Activated CD4-positive, CD25-positive, alpha-beta regulatory T cell treated with anti-CD3 and anti-CD28 coated beads, Interleukin-2, amount 50 U/mL, for 24 hours (primary cell): ENCODE results near the gene FKBP5.
"Not testable (repeated sequence)": the region's sequence is repeated elsewhere in the genome, so short reads cannot be mapped to it uniquely, and the experiment has no call there.

Source experiments
- ATAC-seq, 2 donors: fragments of 150-1000 bp; cut with Tn5 transposase; one replicate each; pipeline ENCODE4 v1.10.0; 2021; ENCODE audit warnings: mild to moderate bottlenecking in 1 of 2, moderate library complexity in 1 of 2

Gene FKBP5

DNA sequence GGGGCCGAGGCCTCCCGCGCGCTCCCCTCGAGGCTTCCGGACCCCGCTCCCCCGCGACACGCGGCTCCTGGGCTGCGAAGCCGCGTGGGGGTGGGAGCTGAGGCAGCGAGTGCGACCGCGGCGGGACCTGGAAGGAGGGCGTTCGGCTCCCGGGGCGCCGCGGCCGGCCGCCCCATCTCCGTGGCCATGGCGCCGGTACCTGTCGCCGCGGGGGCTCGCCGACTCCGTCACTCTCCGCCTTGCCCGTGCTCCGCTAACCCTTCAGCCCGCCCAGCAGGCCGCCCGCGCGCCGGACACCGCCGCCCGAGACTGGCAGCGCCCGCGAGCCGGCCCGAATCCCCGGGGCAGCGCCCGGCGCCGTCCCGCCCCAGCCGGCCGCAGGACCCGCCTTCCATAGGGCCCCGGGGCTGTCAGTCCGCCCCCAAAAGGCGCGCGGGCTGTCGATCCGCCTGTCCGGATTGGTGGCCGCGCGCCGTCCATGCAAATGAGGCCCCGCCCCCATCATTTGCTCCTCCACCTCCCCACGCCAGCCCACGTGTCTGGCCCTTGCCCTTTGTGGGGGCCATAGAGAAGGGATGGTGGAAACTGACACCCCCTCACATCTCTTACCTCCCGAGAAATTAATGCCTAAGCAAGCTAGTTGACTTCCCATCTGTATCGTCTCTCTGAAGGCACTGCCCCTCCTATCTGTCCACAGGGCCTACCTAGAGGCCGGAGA lies at the start of gene FKBP5:
Gene FKBP5 (minus strand): TSS at position 311 of the 718 bp plus-strand sequence. CDS start 46,091 bp downstream, outside the sequence.
- peak; percentile 93 to 94 for ATAC-seq

DNA sequence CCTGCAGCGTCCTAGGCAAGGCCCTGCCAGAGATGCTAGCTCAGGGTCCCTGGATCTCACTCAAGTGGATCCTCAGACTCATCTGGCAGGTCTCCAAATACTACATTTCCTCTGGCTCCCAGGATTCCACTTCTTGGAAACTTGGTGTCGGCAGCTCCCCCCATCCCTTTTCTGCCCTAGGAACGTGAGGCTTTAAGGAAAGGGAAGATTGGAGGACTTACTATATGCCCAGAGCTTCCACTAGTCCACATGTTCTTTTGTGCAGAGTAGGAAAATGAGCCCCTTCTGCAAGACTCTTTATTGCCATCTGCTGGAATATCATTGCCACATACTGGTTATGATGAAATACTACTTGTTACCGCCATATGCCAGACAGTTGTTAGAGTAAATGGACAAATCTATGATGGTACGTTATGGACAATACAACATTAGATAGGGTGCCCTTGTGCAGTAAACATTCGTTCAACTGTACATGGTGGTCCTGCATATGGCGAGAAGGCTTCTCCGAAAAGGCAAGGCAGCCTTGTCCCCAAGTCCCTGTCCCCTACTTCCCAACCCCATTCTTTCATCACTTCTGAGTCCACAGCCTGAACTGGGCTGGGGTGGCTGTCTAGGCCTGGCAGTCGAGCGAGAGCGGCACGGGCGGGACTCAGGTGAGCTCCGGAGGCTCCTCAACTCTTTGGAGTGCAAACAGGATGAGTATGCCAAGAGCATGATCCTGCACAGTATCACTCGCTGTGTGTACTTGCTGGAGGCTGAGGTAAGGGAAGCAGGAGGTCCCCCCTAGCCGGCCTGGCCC lies 48.9 kb upstream of the FKBP5 start:
- peak; percentile 55 to 64 for ATAC-seq

DNA sequence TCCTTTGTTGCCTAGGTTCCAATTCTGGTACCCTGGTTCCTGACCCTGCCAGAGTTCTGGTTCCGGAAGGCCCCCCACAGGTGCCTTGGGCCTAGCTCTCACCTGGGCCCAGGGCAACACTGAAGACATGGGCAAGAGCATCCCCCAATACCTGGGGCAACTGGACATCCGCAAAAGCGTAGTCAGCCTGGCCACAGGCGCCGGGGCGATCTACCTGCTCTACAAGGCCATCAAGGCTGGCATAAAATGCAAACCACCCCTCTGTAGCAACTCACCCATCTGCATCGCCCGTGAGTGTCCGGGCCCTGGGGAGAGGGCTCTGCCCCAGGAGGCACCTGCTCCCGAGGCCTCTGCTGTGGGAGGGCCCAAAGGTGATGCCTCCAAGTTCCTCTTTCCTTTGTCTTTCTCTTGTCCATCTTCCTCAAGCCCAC lies 48.3 kb upstream of the FKBP5 start, which contains the start of gene ARMC12:
Gene ARMC12 (plus strand): TSS at position 51 of the 431 bp plus-strand sequence. CDS start 77 bp downstream, at position 128.
- no peak for ATAC-seq

DNA sequence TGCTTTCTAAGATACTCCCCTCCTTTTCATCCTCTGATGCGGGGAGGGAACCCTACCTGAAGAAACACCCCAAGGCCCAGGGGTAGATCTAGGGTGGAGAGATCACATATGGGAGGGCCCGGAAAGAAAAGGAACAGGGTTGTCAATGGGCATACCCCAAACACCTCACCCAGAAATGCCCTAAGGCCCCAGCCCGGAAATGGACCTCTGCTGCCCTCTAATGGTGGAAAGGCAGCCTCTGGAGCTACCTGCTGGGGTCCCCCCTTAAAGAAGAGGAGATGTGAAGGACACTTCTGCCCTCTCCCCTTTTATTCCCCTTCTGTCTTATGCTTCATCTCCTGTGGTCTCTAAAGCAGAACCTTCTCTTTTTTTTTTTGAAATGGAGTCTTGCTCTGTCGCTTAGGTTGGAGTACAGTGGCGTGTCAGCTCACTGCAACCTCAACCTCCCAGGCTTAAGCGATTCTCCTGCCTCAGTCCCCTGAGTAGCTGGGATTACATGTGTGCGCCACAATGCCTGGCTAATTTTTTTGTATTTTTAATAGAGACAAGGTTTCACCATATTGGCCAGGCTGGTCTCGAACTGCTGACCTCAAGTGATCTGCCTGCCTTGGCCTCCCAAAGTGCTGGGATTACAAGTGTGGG lies 47.7 kb upstream of the FKBP5 start:
- ATAC-seq, result peak; percentile 52 to 55

DNA sequence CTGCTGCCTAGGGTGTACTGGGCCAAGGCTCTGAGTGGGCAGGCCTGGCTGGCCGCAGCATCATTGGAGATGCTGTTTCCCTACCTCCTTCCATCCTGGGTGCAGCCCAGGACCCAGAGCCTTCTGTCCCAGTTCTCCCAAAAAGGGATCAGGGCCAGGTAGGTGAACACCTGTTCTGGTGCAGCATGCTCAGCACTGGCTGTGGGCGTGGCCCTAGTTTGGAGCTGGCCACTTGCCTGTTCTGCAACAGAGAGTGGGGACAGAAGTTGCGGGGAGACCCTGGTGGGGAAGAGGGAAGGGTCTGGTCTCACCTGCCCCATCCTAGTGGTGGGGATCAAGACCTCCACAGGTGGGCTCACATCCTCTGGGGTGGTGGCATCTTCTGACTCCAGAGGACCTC lies 46.7 kb upstream of the FKBP5 start:
- no peak for ATAC-seq

DNA sequence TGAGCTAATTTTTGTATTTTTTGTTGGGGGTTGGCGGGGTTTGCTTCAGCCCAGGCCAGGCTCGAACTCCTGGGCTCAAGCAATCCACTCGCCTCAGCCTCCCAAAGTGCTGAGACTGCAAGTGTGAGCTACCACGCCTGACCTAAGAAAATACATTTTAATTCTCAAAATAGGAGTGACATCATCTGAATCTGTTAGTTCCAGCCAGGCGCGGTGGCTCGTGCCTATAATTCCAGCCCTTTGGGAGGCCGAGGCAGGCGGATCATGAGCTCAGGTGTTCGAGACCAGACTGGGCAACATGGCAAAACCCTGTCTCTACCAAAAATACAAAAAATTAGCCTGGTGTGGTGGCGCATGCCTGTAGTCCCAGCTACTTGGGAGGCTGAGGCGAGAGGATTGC lies 45.6 kb upstream of the FKBP5 start:
- ATAC-seq, result not testable (repeated sequence)

DNA sequence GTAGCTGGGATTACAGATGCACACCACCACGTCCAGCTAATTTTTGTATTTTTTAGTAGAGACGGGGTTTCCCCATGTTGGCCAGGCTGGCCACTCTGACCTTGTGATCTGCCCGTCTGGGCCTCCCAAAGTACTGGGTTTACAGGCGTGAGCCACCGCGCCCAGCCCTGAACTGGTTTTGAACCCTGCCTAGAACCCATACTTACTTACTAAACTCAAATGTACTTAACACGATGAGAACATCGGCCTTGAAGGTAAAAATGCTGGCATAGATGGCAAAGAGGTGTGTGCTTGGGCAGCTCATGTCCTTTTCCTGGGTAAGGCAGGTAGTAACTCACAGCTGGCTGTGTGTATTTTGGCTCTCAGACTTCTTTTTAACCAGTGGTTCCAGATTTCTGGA lies 44.9 kb upstream of the FKBP5 start:
- ATAC-seq, result no peak

DNA sequence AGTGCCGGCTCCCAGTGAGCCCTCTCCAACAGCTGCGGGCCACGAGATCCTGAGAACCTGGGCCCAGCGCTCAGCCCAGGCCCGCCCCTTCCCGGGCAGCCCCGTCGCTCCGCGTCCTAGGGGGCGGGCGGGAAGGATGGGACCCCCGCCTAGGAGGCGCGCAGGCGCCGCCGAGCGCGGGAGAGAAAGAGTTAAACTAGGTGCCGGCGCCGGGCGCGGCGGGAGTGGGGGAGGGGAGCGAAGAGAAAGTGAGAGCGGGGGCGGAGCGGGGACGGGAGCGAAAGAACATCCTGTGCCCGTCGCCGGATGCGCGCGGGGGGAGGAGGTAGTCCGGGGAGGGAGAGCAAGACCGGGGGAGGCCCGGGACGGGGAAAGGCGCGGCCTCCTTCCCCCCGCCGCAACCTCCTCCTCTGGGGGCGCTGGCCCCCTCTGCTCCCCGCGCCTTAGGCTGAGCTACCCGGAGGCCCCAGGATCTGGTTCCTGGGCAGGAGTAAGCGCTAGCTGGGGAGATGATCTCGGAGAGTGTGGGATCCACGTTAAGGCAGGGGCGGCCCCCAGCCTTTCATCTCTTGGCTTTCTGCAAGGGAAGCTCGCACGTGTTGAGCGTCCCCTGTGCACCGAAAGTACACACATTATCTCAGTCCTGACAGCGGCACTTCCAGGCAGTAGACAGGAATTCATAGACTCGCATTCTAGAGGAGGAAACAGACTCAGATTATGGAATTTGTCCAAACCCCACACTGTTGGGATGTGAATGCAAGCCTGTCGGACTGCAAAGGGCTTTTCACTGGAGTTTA lies 43.2 kb upstream of the FKBP5 start:
- ATAC-seq, result peak; percentile 39 to 50

DNA sequence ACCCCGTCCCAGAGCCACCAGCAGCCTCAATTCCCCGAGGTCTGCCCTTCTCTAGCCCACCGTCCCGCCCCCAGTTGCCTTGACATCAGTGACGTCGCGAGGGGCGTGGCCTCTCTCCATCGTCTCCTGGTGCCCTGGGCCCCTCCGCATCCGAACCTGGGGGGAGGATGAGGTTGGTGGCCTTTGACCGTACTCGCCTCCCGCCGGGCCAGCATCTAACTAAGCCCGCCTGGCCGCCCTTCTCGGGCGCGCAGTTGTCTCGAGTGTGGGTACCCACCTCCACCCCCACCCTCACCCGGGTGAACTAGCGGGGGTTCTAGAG lies 42.7 kb upstream of the FKBP5 start:
- ATAC-seq, result peak; percentile 35 to 40

DNA sequence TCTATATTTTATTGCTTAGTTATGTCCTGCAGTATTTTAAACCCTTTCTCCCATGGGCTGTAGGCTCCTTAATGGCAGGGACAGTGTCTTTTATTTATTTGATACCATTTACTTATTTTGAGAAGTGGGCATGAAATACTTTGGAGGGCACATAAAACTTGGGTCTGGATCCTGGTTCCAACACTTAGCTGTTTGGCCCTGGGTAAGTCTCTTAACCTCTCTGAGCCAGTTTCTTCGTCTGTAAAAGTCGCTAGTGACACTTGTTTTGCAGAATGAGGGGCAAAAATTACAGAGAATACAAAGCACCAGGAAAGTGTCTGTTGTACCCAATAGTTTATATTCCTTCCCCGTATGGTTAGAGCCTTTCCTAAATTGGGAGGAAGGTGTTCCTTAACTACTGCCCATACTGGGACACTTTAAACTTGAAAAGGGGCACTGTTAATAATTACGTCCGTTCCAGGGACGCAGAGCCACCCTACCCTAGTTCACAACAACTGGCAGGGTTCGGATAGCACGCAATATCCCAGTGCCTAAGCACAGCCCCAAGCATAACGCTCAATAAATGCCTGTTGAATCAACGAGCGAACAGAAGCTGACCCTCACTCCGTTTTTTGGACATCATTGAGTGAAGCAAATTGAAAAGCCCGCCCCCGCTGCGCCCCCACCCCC lies 42.2 kb upstream of the FKBP5 start:
- ATAC-seq, result no peak

DNA sequence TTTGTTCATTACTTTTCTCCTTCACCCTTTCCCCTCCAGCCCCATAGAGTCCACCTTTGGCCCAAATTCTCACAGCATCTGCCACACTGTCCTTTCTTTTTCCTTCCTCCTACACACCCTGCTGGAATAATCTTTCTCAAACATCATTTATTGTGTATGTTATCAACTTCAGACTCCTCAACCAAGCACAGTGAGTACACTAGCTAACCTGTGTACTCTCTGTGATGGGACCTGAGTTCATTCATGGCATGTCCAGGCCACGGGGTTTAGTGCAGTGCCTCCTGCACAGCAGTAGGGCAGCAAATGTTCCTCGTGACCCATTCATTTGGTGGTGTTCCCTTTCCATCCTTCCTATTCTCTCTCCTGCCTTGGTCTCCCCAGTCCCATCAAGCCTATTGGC lies 41.0 kb upstream of the FKBP5 start:
- no peak for ATAC-seq

DNA sequence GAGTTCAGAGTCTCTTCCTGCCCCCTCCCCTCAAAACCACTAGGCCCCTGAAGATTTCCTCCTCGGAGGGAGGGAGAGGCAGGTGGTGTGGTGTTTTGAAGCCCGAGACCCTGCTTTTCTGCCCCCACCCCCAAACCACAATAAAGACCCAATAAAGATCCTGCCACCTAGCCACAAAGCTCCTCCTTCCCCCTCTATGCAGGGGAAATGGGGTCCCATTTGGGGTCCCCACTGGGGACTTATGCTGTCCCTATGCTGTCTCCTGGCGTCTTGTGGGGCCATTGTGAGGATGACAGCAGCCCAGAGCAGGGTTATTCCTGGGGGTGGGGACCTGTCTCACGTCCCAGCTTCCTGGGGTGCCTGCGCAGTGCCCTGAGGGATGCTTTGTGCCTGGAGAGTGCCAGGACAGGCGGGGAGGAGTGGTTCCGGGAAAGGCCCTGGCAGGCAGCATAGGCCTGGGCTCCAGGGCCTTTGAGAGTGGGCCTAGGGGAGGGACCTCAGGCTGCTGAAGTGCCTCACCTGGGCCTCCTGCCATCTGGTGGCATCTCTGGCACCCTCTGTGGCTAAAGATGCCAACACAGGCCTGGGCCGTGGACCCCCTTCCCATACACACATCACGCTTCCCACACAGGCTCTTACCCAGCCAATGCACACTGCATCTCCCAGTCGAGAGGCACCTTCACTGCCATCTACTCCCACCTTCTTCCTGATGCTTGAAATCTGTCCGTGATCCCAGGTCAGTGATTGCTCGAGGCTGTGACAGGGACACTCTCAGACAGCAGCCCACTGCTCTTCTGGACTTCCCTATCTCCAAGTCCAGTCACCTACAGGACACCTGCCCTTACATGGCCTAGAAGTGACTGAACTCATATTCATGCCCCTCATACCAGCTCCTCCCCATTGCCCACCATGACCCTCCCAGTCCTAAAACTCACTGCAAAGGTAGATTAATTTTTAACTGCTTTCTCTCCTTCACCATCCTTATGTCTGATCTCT lies 40.3 kb upstream of the FKBP5 start:
- no peak for ATAC-seq

DNA sequence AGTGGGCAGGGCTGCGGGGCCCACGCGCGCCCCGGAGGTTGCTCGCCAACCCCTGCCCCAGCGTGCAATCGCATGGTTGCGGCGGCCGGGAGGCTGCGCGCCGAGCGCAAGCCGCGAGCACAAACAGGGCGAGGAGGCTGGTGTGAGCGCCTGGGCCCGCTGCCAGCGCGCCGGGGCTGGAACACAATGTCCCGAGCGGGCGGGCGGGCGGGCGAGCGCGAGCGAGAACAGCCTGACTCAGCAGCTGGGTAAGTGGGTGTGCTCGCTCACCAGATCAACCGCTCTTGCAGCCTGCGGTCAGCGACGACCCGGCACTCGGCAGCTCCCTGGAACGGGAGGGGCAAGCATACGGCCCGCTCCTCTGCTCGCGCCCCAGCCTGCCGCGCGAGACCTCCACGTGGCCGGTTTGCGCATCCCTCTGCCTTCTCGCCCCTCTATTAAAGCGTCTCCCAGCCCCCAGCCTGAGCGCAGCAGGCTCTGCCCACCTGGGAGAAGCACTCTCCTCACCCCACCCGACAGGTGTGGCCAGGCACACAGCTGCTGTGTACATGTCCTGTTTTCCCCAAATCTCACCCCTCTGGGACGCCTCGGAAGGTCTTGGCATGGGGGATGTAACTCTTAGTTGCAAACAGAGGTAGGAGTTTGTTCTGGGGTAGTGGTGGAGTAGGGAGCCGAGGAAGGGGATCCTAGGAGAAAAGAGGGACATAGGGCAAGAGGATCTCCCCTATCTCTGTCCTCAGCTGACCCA lies 39.4 kb upstream of the FKBP5 start:
- peak; percentile 68 to 73 for ATAC-seq

DNA sequence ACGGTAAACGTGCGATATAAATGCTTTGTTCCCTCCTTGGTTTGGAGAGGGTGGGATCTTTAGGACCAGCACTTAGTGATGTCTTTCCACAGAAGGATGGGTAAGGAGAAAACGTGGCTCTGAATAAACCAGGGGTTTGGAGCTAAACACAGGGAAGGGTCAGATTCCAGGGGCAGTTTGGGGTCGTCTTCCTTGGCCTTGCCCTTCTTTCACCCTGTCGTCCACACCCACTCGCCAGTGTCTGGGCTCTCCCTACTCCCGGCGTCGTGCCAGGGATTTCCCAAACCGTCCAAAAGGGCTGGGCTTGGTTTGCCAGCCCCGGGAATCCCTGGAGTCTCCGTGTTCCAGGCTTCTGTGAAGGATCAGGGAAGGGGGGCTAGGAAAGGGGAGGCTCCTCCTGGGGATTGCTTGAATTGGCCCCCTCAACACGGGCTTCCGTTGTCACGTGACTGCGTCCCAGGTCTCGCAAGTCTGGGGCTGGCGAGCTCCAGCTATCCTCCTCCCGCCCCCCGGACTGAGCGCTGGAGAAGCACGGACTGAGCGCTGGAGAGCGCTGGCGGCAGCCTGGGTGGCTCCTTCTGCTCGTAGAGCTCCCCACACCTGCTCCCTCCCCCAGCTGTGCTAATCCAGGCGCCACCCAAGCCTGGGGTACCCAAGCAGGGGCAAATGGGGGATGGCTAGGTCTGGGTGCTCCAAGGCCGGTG lies 38.7 kb upstream of the FKBP5 start:
- ATAC-seq, result peak; percentile 6 to 10

DNA sequence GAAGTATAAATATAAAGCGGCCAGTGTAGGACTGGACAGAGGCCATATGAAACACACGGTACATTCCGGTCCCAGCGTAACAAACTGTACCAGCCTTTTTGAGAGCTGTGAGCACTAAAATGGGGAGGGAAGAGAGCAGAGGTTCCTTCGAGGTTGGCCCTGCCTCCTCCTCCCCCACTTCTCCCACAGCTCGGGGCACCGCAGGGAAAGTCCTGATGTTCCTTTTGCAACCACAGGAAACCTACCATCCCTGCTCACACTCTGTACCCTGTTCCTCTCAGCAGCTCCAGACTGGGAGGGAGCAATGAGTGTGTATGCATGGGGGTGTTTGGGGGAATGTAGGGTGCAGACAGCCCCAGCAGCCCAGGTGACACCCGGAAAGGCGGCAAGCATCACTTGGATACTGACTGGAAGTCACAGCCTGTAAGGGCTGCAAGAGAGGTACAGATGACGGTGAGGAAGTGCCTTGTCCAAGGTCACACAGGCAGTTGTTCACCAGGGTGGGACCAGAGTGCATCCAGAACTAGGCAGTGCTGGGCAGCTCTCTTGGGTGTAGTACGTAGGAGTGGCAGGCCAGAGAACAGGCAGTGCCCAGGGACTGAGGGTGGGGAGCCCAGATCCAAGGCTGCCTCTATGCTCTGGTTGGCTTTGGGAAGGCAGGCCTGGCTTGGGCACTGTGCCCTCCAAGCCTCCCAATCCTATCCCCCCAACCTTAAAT lies 37.2 kb upstream of the FKBP5 start:
- ATAC-seq, result no peak

DNA sequence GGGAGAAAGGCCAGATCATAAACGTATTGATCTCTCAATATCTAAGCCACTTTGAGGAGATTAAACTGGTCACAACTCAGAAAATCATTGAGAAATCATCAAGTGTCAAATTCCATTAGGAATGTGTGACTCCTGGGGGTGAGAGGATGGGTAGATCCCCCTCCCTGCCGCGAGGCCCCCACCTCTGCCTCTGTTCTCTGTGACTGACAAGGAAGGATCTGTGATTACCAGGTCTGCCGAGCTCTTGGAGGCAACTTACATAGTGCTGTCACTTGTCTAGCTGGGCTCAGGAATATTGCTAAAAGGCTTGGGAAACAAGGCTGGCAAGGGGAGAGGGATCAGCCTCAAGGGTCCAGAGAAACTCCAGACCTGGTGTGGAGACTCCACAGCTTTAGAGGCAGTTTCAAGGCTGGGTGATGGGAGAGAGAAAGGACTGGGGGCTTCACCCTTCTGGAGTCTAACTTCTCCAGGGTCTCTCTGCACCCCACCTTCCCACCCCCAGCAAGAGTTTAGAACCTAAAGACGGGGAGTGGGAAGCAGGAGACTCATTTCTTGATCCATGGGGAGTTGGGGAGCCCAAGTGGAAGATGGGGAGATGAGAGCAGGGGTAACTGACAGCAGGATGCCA lies 36.5 kb upstream of the FKBP5 start:
- ATAC-seq, result no peak

DNA sequence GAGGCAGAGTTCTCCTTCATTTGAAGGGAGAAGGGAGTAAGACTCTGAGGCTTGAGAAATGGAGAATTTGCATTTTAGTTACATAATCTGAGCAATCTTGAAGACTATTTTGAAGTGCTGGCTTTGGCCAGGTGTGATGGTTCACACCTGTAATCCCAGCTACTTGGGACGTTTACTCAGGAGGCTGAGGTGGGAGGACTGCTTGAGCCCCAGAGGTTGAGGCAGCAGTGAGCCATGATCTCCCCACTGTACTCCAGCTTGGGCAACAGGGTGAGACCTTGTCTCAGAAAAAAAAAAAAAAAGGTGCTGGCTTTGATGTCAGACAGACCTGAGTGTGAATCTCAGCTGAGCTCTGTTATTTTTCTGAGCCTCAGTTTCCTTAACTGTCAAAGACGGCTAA lies 35.8 kb upstream of the FKBP5 start:
- no peak for ATAC-seq

DNA sequence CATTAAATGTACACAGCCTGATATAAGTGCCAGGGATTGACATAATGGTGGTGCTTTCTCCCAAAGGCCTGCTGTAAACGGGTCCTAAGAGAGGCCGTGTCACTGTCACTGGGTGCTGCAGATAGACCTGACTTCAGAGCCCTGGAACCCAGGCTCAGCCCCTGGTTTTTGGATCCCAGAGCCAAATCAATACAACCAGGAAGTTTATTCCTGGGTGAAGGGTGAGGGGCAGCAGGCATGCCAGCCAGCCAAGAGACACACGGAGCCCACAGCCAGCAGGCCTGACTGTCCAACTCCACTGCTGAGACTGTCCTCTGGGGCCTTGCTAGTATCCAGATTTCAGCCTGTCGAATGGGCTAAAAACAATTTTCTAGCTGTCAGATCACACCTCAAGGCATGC lies 35.3 kb upstream of the FKBP5 start:
- ATAC-seq, result no peak
